SU-DHL-6 (cell line): ENCODE results near the gene ZNG1F.
"Not testable (repeated sequence)": the region's sequence is repeated elsewhere in the genome, so short reads cannot be mapped to it uniquely, and the experiment has no call there.

Experiments used
- CTCF ChIP-seq: fragments of 200-600 bp; sonication (generic); IDR thresholded peaks from one replicate; pipeline ENCODE4 v1.5.1; 2017; ENCODE audit warnings: antibody characterized with exemption, mild to moderate bottlenecking, low read length, moderate library complexity; ENCODE audit not compliant: insufficient read depth, poor library complexity, severe bottlenecking
- EZH2phosphoT487 ChIP-seq: fragments of 200-600 bp; sonication (generic), shearing (Covaris generic); conservative IDR thresholded peaks from 2 replicates; pipeline ENCODE4 v1.6.1; 2018; ENCODE audit warnings: mild to moderate bottlenecking, antibody characterized with exemption, low read length, moderate library complexity, mixed read lengths

GRCh38 chr9:41098759-41099158, 90.4 kb downstream of the ZNG1F start:
- TF ChIP-seq CTCF, EZH2phosphoT487: not testable (repeated sequence)
